Keratinocyte (primary cell): Measurements from ENCODE around the gene MLN. TPM values are rescaled to one million over a fixed set of nuclear protein-coding genes. Genes with fewer than 3 reads are reported as not detected.

Experiments
- DNase-seq: peaks from one replicate; pipeline ENCODE4 v3.0.0-alpha.2; 2011; ENCODE audit warnings: low read depth, missing footprints, low spot score
- FAIRE-seq: peaks from 2 replicates; lab custom pipeline; 2011; peaks lifted over from hg19 to GRCh38; lab: Jason Lieb, UNC
- H2AFZ ChIP-seq: 2 replicates; pipeline ENCODE4 v1.6.0; 2012; ENCODE audit warnings: low read length, control low read depth, inconsistent platforms; ENCODE audit not compliant: control insufficient read depth
- H3K27ac ChIP-seq: 2 replicates; pipeline ENCODE4 v1.5.1; 2011; ENCODE audit warnings: low read length; ENCODE audit not compliant: control insufficient read depth, insufficient read depth
- H3K27me3 ChIP-seq: 3 replicates; pipeline ENCODE4 v1.6.0; 2011; ENCODE audit warnings: low read length; ENCODE audit not compliant: control insufficient read depth, insufficient read depth; ENCODE audit errors: extremely low read depth
- H3K36me3 ChIP-seq, 2 experiments: 2 replicates in 1 of 2; 3 replicates in 1 of 2; pipeline ENCODE4 v1.5.1; 2011; ENCODE audit warnings: low read length in 2 of 2, mild to moderate bottlenecking in 1 of 2; ENCODE audit not compliant: control insufficient read depth in 2 of 2, insufficient read depth in 2 of 2; ENCODE audit errors: extremely low read depth in 1 of 2
- H3K4me1 ChIP-seq: 3 replicates; pipeline ENCODE4 v1.5.1; 2011; ENCODE audit warnings: low read length; ENCODE audit not compliant: control insufficient read depth, insufficient read depth; ENCODE audit errors: extremely low read depth
- H3K4me2 ChIP-seq: 3 replicates; pipeline ENCODE4 v1.6.0; 2011; ENCODE audit warnings: low read depth, low read length; ENCODE audit not compliant: control insufficient read depth, insufficient read depth; ENCODE audit errors: extremely low read depth
- H3K4me3 ChIP-seq, 3 experiments: fragments of 200-600 bp in 1 of 3; sonication (generic) in 1 of 3; 2 replicates in 2 of 3; 3 replicates in 1 of 3; pipeline ENCODE4 v1.5.1; 2011 to 2016; ENCODE audit warnings: low read length in 3 of 3, mild to moderate bottlenecking in 3 of 3, control low read depth in 2 of 3, inconsistent platforms in 1 of 3, low read depth in 1 of 3, mixed read lengths in 1 of 3, mixed run types in 1 of 3, moderate library complexity in 1 of 3; ENCODE audit not compliant: control insufficient read depth in 2 of 3, insufficient read depth in 2 of 3; ENCODE audit errors: extremely low read depth in 1 of 3
- H3K79me2 ChIP-seq: 2 replicates; pipeline ENCODE4 v1.6.0; 2012; ENCODE audit warnings: low read length; ENCODE audit not compliant: control insufficient read depth, insufficient read depth
- H3K9ac ChIP-seq: 3 replicates; pipeline ENCODE4 v1.6.0; 2011; ENCODE audit warnings: low read length; ENCODE audit not compliant: control insufficient read depth, insufficient read depth; ENCODE audit errors: extremely low read depth
- H3K9me1 ChIP-seq: 3 replicates; pipeline ENCODE4 v1.6.0; 2011; ENCODE audit warnings: low read length; ENCODE audit not compliant: control insufficient read depth, insufficient read depth; ENCODE audit errors: extremely low read depth
- H3K9me3 ChIP-seq: 2 replicates; pipeline ENCODE4 v1.5.1; 2012; ENCODE audit warnings: low read depth, low read length; ENCODE audit not compliant: control insufficient read depth
- H4K20me1 ChIP-seq: 3 replicates; pipeline ENCODE4 v1.6.0; 2011; ENCODE audit warnings: low read length; ENCODE audit not compliant: control insufficient read depth, insufficient read depth; ENCODE audit errors: extremely low read depth
- CTCF ChIP-seq, 3 experiments: IDR thresholded peaks in 1 of 3; conservative IDR thresholded peaks in 1 of 3; optimal IDR thresholded peaks in 1 of 3; 2 replicates in 2 of 3; 3 replicates in 1 of 3; pipeline versions ENCODE3 to v1.5.1; 2011; ENCODE audit warnings: low read length in 3 of 3, mild to moderate bottlenecking in 3 of 3, moderate library complexity in 2 of 3, control low read depth in 1 of 3, inconsistent platforms in 1 of 3; ENCODE audit not compliant: insufficient read depth in 2 of 3; ENCODE audit errors: extremely low read depth in 1 of 3
- EZH2 ChIP-seq: IDR thresholded peaks from one replicate; pipeline ENCODE4 v1.6.1; 2012; ENCODE audit warnings: inconsistent platforms, mild to moderate bottlenecking, low read length, moderate library complexity
- dilution Hi-C: fragments of 300-500 bp; cut with MboI; formaldehyde crosslinking; loops from one replicate; pipeline ENCODE4 v1.7.0; 2020; ENCODE audit warnings: low sequenced_read_pairs; ENCODE audit not compliant: extremely low pct_ligation_motif_present
- polyA plus RNA-seq, 5 experiments: library from polyadenylated mRNA; depleted of rRNA in 3 of 5; stranded (reverse) in 3 of 5; stranded (forward) in 1 of 5; unstranded in 1 of 5; fragments of >200 nt; gene quantifications; 1 replicate in 1 of 5; 2 replicates in 3 of 5; 3 replicates in 1 of 5; pipeline versions ENCODE4 v1.2.1 to v1.2.3, GENCODE V29; 2011 to 2012; ENCODE audit warnings: missing spikeins in 2 of 5, low read depth in 1 of 5, low replicate concordance in 1 of 5

The MLN gene
- polyA plus RNA-seq, 1 donor (not counting 4 experiments of a cell fraction or from before 2014, with no cell fraction given): not detected

- peaks cover 55% of the 10 kb centered on the region for H3K4me1 ChIP-seq
- H3K27me3 ChIP-seq: no peaks in the 10 kb centered on the region
- H3K4me3 ChIP-seq: no peak overlapping the region
- no peaks in the 10 kb centered on the region for H3K9me1 ChIP-seq
- H2AFZ ChIP-seq: peak overlapping the region; percentile 7
- no peaks in the 10 kb centered on the region for H3K79me2 ChIP-seq
- peaks cover 4% of the 10 kb centered on the region for H3K9me3 ChIP-seq
- DNase-seq (no peak), FAIRE-seq (peak; percentile 65)
- TF ChIP-seq EZH2 (no peak), CTCF (optimal IDR thresholded peaks at IDR 0.05 in 1 of 3, IDR thresholded peaks at IDR 0.05 in 1 of 3, conservative IDR thresholded peaks at IDR 0.05 in 1 of 3; ENCODE audit: extremely low read depth in 1 of 3, insufficient read depth in 2 of 3, low read length in 3 of 3) (no peak)
- dilution Hi-C loops: no loop called here
- no peaks in the 10 kb centered on the region for H4K20me1 ChIP-seq
- H3K27ac ChIP-seq: peak overlapping the region; percentile 88
- no peaks in the 10 kb centered on the region for H3K36me3 ChIP-seq
- H3K4me2 ChIP-seq: peak overlapping the region; percentile 23
- H3K9ac ChIP-seq: peak overlapping the region; percentile 53
These were observed 35.2 kb upstream of the MLN start for GRCh38 chr6:33838983-33839382.

GRCh38 chr6:33837971-33838665, 34.3 kb upstream of the MLN start:
- H3K4me2 ChIP-seq: peak overlapping the region; percentile 23
- peak overlapping the region; percentile 53 for H3K9ac ChIP-seq
- DNase-seq (no peak), FAIRE-seq (peak; percentile 70)
- H3K4me1 ChIP-seq: peaks cover 60% of the 10 kb centered on the region
- dilution Hi-C loops: no loop called here
- H3K27me3 ChIP-seq: no peaks in the 10 kb centered on the region
- H3K27ac ChIP-seq: peak overlapping the region; percentile 88
- H3K9me1 ChIP-seq: no peaks in the 10 kb centered on the region
- H3K36me3 ChIP-seq: no peaks in the 10 kb centered on the region
- peak overlapping the region in 1 of 3 experiments; percentile 31 for H3K4me3 ChIP-seq
- H3K9me3 ChIP-seq: peaks cover 4% of the 10 kb centered on the region
- H4K20me1 ChIP-seq: no peaks in the 10 kb centered on the region
- no peaks in the 10 kb centered on the region for H3K79me2 ChIP-seq
- peak overlapping the region; percentile 63 for H2AFZ ChIP-seq
- TF ChIP-seq CTCF (optimal IDR thresholded peaks at IDR 0.05 in 1 of 3, IDR thresholded peaks at IDR 0.05 in 1 of 3, conservative IDR thresholded peaks at IDR 0.05 in 1 of 3; ENCODE audit: extremely low read depth in 1 of 3, insufficient read depth in 2 of 3, low read length in 3 of 3) (no peak), EZH2 (no peak)
